Inflammatory macrophage treated with lipopolysaccharide for 4 hours (primary cell): Measurements from ENCODE around the gene NCOA1.
"Not testable (repeated sequence)": the region's sequence is repeated elsewhere in the genome, so short reads cannot be mapped to it uniquely, and the experiment has no call there.

Experiments
- DNase-seq: peaks from one replicate; pipeline ENCODE4 v3.0.0-alpha.2; 2020

The NCOA1 gene

DNA sequence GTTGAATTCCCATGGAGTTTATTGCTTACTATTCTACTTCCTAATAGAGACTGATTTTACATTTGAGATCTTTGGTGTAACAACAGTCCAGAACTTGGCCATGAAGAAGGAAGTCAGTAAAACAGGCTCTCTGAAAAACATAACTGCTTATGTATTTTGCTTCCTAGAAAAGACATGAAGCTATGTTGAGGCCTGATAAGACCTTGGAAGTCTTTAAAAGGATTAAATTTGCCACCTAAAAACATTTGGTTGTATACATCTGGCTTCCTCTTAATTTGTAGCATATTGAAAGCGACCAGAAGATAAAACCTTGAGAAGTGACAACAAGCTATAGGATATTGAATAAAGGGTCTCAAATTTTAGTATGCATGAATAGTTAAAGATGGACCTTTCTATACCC lies 265.7 kb downstream of the NCOA1 start:
- DNase-seq: no peak

GRCh38 chr2:24761866-24762265 lies 270.8 kb downstream of the NCOA1 start:
- no peak for DNase-seq

DNA sequence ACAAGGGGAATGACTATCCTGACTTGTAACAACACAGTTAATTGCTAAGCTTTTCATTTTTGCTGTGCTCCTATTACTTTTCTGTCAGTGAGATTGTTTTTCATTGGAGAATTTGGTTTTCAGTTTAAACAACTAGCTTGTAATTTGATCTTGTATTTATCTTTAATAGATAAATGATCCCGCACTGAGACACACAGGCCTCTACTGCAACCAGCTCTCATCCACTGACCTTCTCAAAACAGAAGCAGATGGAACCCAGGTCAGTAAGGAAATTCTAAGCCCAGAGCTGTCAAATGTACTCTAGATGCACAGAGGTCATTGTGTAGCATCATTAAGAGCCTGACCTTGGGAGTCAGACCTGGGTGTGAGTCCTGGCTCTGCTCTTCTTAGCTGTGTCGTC lies 271.5 kb downstream of the NCOA1 start:
- DNase-seq: no peak

- no peak for DNase-seq
These were observed 272.8 kb downstream of the NCOA1 start for GRCh38 chr2:24763843-24764242.

DNA sequence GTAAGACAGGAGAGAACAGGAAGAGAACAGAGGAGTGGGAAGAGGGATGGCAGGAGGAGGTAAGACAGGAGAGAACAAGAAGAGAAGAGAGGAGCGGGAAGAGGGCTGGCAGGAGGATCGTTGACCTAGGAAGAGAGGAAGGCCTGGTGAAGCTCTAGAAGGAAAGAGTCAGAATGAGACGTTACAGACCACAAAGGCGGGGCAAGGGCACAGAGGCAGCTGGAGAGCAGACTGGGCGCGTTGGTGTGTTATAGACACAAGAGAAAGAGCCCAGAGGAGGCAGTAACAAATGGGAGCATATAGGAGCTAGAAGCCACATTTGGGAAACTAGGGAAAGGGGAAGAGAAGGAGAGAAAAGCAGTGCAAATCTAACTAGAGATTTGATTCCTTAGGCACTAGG lies 275.6 kb downstream of the NCOA1 start:
- no peak for DNase-seq

DNA sequence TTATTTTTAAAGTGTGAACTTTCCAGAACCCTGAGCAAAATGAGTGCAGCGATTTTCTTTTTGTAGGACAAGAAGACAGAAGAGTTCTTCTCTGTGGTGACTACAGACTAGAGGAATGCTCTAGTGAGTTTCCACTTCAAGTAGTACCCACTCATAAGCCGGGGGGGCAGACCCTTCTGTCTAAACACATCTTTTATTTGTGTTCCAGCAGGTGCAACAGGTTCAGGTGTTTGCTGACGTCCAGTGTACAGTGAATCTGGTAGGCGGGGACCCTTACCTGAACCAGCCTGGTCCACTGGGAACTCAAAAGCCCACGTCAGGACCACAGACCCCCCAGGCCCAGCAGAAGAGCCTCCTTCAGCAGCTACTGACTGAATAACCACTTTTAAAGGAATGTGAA lies 277.0 kb downstream of the NCOA1 start:
- DNase-seq: no peak

DNA sequence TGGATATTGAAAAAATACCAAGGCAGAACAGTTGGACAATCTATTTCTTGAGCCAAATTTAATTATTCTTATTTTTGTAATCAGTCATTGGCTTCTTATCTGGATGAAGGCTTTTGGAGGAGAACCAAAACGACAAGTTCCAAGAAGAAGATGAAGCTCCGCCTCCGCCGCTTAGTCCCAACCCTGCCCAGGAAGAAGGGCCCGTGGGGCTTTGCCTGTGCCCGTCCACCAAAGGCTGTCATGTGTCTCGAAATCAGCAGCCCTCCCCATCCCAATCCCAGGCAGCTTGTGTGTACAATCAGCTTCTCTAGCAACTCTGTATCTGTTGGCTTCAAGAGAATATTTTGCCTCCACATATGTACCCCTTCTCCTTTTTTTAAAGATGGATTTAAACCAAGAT lies 277.5 kb downstream of the NCOA1 start:
- no peak for DNase-seq

GRCh38 chr2:24771061-24771460 lies 280.0 kb downstream of the NCOA1 start:
- no peak for DNase-seq

- no peak for DNase-seq
These were observed 280.9 kb downstream of the NCOA1 start for GRCh38 chr2:24771764-24772586.

- DNase-seq: no peak
These were observed 283.3 kb downstream of the NCOA1 start for GRCh38 chr2:24774373-24774772.

DNA sequence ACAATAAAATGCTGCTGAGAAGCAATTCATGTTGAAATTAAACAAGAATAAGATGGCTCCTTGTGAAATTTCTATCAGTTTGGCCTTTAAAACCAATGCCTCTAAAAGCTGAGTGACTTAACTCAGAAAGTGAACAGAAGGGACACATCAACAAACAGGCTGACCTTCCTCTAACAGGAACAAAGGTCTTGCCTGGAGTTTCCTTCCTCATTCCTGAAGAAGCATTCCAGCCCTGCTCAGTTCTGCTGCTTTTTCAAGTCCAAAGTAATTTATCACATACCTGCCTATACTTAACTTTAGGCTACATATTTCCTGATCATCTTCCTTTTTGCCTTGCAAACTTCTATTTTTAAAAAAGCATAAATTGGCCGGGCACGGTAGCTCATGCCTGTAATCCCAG lies 288.1 kb downstream of the NCOA1 start:
- peak; percentile 22 for DNase-seq

DNA sequence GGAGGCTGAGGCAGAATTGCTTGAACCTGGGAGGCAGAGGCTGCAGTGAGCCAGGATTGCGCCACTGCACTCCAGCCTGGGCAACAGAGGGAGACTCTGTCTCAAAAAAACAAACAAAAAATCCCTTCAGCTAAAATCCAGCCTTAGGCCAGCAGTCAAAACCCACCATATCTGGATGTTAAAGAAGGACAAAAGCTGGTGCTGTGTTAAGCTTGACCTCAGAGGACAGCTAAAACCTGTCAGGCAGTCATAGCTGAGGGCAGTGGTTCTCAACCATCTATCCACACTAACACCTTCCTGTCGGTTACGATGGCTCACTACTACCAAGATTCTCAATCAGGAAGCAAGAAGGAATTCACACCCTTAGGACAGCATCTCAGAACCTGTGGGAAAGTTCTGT lies 292.6 kb downstream of the NCOA1 start:
- DNase-seq: no peak

DNA sequence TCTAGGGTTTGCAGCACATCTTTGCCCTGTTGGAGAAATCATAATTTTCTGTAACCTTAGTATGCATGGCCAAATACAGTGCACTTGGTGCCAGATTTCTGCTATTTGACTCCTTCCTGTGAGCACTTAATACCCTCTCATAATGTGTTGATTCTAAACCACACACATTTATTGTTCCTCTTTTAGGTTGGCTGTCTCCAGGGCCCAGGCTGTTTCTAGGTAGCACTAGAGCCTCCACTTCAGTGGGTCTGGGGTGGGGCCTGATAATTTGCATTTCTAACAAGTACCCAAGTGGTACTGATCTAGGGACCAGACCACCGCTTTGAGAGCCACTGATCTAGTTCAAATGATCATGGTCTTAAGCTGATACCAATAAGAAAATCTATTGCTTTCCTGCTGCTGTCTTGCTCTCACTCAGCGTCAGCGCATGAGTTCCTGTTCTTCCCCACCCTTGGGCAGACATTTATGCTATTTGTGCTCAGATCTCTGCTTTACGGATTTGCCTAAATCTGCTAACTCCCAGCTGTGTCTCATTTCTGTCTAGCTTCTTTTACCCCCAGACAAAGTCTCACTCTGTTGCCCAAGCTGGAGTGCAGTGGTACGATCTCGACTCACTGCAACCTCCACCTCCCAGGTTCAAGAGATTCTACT lies 294.7 kb downstream of the NCOA1 start:
- peak; percentile 34 for DNase-seq

GRCh38 chr2:24787532-24787931 lies 296.5 kb downstream of the NCOA1 start:
- no peak for DNase-seq

DNA sequence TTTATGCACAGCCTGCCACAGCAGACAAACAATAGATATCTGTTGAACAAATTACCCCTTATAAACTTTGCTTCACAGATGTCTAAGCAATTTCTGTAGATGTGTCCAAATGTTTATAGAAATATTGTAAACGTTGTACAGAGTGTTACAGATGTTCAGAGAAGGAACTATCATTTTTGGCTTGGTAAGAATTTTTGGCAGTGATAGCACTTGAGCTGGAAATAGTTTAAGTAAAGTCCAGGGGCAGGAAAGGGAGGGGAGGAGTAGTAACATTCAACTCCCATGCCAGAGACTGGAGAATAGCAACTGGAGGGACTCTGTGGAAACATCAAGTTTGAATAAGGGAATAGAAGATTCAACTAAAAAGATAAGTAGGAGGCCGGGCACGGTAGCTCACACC lies 297.8 kb downstream of the NCOA1 start:
- no peak for DNase-seq

DNA sequence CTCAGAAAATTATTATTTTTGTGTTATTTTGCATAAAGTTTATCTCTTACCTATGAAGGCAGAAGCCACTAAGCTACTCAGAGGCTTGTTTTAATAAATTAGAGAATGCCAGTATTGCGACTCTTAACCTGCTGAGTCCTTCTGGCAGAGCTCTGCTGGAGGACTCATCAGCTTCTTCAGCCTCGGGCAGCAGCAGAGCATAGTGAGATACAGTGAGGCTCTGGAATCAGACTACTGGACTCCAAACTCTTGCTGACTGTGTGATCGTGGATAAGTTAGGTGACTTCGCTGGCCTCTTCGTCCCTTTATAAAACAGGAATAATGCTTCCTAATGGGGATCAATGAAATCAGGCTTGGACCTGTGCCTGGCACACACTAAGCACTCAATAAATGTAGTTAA lies 300.4 kb downstream of the NCOA1 start:
- DNase-seq: no peak

DNA sequence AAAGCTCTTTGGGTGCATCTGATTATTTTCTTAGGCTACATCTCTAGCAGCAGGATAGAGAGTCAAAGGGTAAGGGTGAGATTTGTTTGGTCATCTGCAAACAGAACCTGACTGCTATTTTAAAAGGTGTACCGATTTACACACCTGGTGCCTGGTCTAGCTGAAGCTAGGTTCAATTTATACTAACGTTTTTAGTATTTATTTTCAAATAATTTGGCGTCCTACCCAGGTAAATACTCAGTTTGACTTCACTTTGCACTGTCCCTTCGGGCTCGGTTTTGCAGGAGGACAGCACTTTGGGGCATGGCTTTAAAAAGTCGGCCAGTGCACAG lies 301.5 kb downstream of the NCOA1 start:
- no peak for DNase-seq

GRCh38 chr2:24792874-24793760 lies 302.1 kb downstream of the NCOA1 start, which contains the start of the genes CENPO and PTRHD1:
Gene CENPO (plus strand): TSS chr2:24793425. CDS start chr2:24793920, 495 bp downstream.
Gene PTRHD1 (minus strand): TSS chr2:24793391. CDS start chr2:24793377, 14 bp downstream.
- DNase-seq: peak; percentile 98

DNA sequence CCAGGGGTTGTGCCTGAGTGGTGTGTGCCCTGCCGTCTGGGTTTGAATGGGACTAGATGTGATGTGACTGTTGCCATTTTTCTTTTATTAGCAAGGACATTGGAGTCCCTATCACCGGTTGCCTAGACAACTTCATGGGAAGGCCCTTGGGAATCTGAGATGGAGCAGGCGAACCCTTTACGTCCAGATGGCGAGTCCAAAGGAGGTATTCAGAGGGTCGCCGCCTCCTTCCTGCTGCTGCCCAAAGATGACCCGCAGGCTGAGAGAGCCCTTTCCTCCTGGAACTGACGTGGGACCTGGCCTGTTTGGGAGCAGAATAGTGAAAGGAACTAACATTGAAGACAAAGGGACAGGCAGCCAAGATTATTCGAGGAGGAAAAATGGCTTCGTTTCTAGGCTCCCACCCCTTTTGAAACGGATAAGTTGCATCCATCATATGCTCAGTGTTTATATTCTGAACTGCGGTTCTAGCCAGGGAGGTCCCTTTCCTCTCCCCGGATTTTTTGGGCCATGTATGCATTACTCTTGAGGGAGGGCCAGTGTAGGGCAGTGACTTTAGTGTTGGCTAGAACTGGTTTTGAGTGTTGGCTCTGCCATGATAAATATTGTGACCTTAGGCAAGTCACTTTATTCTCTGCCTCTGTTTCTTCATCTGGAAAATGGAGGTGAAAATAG lies 302.8 kb downstream of the NCOA1 start:
- DNase-seq: no peak

- DNase-seq: no peak
These were observed 306.6 kb downstream of the NCOA1 start for GRCh38 chr2:24797644-24798043.

DNA sequence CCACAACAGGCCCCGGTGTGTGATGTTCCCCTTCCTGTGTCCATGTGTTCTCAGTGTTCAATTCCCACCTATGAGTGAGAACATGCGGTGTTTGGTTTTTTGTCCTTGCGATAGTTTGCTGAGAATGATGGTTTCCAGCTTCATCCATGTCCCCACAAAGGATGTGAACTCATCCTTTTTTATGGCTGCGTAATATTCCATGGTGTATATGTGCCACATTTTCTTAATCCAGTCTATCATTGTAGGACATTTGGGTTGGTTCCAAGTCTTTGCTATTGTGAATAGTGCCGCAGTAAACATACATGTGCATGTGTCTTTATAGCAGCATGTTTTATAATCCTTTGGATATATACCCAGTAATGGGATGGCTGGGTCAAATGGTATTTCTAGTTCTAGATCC lies 309.4 kb downstream of the NCOA1 start:
- not testable (repeated sequence) for DNase-seq

- DNase-seq: not testable (repeated sequence)
These were observed 315.0 kb downstream of the NCOA1 start for GRCh38 chr2:24805811-24806660.
